ENCODE results near the gene PPARD.
A peak's percentile ranks its signal among the peaks of the same experiment; 100 is the strongest.

DNA sequence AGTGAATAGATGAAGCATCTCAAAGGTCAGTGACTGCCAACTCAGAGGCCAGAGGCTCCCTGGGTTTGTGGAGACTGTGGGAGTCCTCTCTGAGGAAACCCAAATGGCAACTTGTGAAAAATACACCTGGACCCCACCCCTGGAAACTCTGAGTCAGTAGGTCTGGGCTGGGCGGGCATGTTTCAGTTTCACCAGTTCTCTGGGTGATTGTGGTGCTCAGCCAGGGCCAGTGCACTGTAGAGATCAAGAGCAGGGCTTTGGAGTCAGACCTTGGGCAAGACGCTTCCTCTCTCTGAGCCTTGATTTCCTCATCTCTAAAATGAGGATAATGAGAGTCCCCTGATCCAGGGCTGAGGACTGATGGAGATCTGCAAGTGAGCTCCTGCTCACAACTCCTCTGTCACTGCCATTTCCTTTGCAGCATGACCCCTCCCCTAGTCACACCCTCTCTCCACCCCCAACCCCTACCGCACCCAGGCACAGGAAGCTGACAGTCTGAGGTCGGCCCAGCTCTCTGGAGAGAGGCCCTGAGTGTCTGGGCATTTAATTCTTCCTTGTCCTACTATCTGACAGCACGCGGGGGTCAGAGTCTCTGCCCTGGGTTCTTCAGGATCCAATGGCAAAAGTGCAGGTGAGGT is 39.6 kb upstream of the PPARD start:
- TF ChIP-seq, protein P1, sequence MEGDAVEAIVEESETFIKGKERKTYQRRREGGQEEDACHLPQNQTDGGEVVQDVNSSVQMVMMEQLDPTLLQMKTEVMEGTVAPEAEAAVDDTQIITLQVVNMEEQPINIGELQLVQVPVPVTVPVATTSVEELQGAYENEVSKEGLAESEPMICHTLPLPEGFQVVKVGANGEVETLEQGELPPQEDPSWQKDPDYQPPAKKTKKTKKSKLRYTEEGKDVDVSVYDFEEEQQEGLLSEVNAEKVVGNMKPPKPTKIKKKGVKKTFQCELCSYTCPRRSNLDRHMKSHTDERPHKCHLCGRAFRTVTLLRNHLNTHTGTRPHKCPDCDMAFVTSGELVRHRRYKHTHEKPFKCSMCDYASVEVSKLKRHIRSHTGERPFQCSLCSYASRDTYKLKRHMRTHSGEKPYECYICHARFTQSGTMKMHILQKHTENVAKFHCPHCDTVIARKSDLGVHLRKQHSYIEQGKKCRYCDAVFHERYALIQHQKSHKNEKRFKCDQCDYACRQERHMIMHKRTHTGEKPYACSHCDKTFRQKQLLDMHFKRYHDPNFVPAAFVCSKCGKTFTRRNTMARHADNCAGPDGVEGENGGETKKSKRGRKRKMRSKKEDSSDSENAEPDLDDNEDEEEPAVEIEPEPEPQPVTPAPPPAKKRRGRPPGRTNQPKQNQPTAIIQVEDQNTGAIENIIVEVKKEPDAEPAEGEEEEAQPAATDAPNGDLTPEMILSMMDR (IDR thresholded peaks at IDR 0.05), result no peak
- TF ChIP-seq POLR2A (IDR thresholded peaks at IDR 0.05), result peak in 1 of 3 donors; percentile 24
